K562 (cell line): ENCODE data around the gene HOXB3. TPM values are rescaled to one million over a fixed set of nuclear protein-coding genes. Genes with fewer than 3 reads are reported as not detected.

Experiments used
- ARID1B ChIP-seq: fragments of 450-650 bp; IDR thresholded peaks from 2 replicates; pipeline ENCODE4 v1.6.1; 2016; ENCODE audit warnings: antibody characterized with exemption, mild to moderate bottlenecking, inconsistent platforms
- CHD2 ChIP-seq: IDR thresholded peaks from 2 replicates; pipeline ENCODE4 v1.6.1; 2011; ENCODE audit warnings: low read depth, low read length
- COPS2 ChIP-seq: fragments of 450-650 bp; conservative IDR thresholded peaks from 2 replicates; pipeline ENCODE4 v1.6.1; 2016; ENCODE audit warnings: mild to moderate bottlenecking, moderate library complexity
- NEUROD1 ChIP-seq: fragments of 150-350 bp; IDR thresholded peaks from 2 replicates; pipeline ENCODE4 v1.6.1; 2014; ENCODE audit warnings: borderline replicate concordance, low read length, low read depth; ENCODE audit not compliant: partially characterized antibody
- NFIC ChIP-seq: fragments of 450-650 bp; IDR thresholded peaks from 2 replicates; pipeline ENCODE4 v1.6.1; 2017; ENCODE audit warnings: mild to moderate bottlenecking, inconsistent platforms
- NFRKB ChIP-seq: fragments of 450-650 bp; IDR thresholded peaks from 2 replicates; pipeline ENCODE4 v1.6.1; 2016; ENCODE audit warnings: low read depth
- NR2C2 ChIP-seq, 2 experiments: fragments of 200-800 bp in 1 of 2; sonication (Bioruptor generic) in 1 of 2; sonication (generic) in 1 of 2; formaldehyde crosslinking in 1 of 2; IDR thresholded peaks; 2 replicates each; pipeline versions ENCODE4 v1.6.1 to v1.8.0; 2016 to 2022; ENCODE audit warnings: mild to moderate bottlenecking in 1 of 2, missing compliant biosample characterization in 1 of 2, missing genetic modification characterization in 1 of 2, missing genetic modification reagents in 1 of 2
- NUFIP1 ChIP-seq: fragments of 450-650 bp; IDR thresholded peaks from 2 replicates; pipeline ENCODE4 v1.6.1; 2018; ENCODE audit not compliant: partially characterized antibody
- PHF20 ChIP-seq: fragments of 450-650 bp; IDR thresholded peaks from 2 replicates; pipeline ENCODE4 v1.6.1; 2018; ENCODE audit not compliant: partially characterized antibody
- RBM15 ChIP-seq: fragments of 200-400 bp; formaldehyde crosslinking; IDR thresholded peaks from 2 replicates; pipeline ENCODE4 v1.6.1; 2018; ENCODE audit warnings: mild to moderate bottlenecking, low read length, moderate library complexity; ENCODE audit not compliant: insufficient read depth
- RNF2 ChIP-seq: sonication (generic); IDR thresholded peaks from 2 replicates; pipeline ENCODE4 v1.6.1; 2016
- SMARCB1 ChIP-seq: IDR thresholded peaks from 2 replicates; pipeline ENCODE4 v1.6.1; 2011; ENCODE audit warnings: improper control_type of control experiment, low read depth; ENCODE audit not compliant: insufficient read length
- TCF7L2 ChIP-seq: fragments of 150-350 bp; IDR thresholded peaks from 2 replicates; pipeline ENCODE4 v1.6.1; 2016; ENCODE audit warnings: low read depth, mild to moderate bottlenecking, low read length, moderate library complexity
- ZNF175 ChIP-seq: fragments of 200-800 bp; sonication (Bioruptor generic); IDR thresholded peaks from 2 replicates; pipeline ENCODE4 v1.6.1; 2016; ENCODE audit warnings: low read depth, mild to moderate bottlenecking, missing genetic modification characterization, missing compliant biosample characterization
- ZNF77 ChIP-seq: fragments of 250-450 bp; sonication (Bioruptor Pico); IDR thresholded peaks from 2 replicates; pipeline ENCODE4 v1.5.0; 2020
- polyA plus RNA-seq, 8 experiments: library from polyadenylated mRNA; depleted of rRNA in 4 of 8; stranded (reverse) in 5 of 8; unstranded in 3 of 8; fragments of >200 nt; fragmentation: Nextera tagmentation in 2 of 8; fragmentation: Illumina TruSeq in 1 of 8; extraction: Ambion mirVana in 2 of 8; extraction: Trizol in 1 of 8; gene quantifications; 2 replicates each; pipeline versions ENCODE4 v1.2.1 to v1.2.3, GENCODE V29; 2011 to 2014; ENCODE audit warnings: inconsistent platforms in 1 of 8, missing spikeins in 1 of 8
- total RNA-seq, 7 experiments: library from RNA; depleted of rRNA in 6 of 7; stranded (reverse); fragments of >200 nt in 6 of 7; fragmentation: Illumina TruSeq in 2 of 7; extraction: Trizol in 2 of 7; gene quantifications; 2 replicates each; pipeline versions ENCODE4 v1.2.1 to v1.2.3, GENCODE V29; 2011 to 2021; ENCODE audit warnings: low replicate concordance in 1 of 7
- TF ChIP-seq, protein P1 (sequence below): fragments of 200-600 bp; sonication (generic); IDR thresholded peaks from one replicate; pipeline ENCODE4 v1.6.1; 2012; ENCODE audit warnings: mild to moderate bottlenecking, low read depth, low read length, inconsistent platforms
- TF ChIP-seq, protein P2 (sequence below): fragments of 250-450 bp; sonication (Bioruptor Pico); IDR thresholded peaks from 2 replicates; pipeline ENCODE4 v1.8.0; 2022; ENCODE audit warnings: moderate library complexity, mild to moderate bottlenecking, inconsistent platforms

HOXB3 gene
- total and polyA plus RNA-seq, 9 of the 15 experiments (the other 6 are each of a cell fraction or from before 2014, with no cell fraction given), result 2.4 to 41.3 (median 20.2) TPM

DNA sequence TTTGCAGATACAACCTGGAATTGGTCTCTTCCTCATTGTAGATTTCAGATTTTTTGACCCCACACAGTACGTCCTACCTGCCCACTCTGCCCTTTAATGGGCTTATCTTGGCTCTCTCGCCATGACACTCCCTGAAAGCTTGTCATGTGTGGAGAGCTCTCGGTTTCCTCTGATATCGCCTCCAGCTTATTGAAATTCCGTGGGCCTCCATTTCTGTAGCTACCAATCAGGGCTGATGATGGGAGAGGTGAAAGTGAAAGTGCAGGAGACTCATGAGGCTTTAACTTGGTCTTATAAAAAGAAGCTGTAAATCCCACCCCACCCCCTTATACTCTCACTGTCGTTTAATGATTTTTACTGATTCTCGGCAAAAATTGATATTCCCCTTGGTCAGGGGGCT lies 76.9 kb downstream of the HOXB3 start (continued):
- TF ChIP-seq, protein P1, sequence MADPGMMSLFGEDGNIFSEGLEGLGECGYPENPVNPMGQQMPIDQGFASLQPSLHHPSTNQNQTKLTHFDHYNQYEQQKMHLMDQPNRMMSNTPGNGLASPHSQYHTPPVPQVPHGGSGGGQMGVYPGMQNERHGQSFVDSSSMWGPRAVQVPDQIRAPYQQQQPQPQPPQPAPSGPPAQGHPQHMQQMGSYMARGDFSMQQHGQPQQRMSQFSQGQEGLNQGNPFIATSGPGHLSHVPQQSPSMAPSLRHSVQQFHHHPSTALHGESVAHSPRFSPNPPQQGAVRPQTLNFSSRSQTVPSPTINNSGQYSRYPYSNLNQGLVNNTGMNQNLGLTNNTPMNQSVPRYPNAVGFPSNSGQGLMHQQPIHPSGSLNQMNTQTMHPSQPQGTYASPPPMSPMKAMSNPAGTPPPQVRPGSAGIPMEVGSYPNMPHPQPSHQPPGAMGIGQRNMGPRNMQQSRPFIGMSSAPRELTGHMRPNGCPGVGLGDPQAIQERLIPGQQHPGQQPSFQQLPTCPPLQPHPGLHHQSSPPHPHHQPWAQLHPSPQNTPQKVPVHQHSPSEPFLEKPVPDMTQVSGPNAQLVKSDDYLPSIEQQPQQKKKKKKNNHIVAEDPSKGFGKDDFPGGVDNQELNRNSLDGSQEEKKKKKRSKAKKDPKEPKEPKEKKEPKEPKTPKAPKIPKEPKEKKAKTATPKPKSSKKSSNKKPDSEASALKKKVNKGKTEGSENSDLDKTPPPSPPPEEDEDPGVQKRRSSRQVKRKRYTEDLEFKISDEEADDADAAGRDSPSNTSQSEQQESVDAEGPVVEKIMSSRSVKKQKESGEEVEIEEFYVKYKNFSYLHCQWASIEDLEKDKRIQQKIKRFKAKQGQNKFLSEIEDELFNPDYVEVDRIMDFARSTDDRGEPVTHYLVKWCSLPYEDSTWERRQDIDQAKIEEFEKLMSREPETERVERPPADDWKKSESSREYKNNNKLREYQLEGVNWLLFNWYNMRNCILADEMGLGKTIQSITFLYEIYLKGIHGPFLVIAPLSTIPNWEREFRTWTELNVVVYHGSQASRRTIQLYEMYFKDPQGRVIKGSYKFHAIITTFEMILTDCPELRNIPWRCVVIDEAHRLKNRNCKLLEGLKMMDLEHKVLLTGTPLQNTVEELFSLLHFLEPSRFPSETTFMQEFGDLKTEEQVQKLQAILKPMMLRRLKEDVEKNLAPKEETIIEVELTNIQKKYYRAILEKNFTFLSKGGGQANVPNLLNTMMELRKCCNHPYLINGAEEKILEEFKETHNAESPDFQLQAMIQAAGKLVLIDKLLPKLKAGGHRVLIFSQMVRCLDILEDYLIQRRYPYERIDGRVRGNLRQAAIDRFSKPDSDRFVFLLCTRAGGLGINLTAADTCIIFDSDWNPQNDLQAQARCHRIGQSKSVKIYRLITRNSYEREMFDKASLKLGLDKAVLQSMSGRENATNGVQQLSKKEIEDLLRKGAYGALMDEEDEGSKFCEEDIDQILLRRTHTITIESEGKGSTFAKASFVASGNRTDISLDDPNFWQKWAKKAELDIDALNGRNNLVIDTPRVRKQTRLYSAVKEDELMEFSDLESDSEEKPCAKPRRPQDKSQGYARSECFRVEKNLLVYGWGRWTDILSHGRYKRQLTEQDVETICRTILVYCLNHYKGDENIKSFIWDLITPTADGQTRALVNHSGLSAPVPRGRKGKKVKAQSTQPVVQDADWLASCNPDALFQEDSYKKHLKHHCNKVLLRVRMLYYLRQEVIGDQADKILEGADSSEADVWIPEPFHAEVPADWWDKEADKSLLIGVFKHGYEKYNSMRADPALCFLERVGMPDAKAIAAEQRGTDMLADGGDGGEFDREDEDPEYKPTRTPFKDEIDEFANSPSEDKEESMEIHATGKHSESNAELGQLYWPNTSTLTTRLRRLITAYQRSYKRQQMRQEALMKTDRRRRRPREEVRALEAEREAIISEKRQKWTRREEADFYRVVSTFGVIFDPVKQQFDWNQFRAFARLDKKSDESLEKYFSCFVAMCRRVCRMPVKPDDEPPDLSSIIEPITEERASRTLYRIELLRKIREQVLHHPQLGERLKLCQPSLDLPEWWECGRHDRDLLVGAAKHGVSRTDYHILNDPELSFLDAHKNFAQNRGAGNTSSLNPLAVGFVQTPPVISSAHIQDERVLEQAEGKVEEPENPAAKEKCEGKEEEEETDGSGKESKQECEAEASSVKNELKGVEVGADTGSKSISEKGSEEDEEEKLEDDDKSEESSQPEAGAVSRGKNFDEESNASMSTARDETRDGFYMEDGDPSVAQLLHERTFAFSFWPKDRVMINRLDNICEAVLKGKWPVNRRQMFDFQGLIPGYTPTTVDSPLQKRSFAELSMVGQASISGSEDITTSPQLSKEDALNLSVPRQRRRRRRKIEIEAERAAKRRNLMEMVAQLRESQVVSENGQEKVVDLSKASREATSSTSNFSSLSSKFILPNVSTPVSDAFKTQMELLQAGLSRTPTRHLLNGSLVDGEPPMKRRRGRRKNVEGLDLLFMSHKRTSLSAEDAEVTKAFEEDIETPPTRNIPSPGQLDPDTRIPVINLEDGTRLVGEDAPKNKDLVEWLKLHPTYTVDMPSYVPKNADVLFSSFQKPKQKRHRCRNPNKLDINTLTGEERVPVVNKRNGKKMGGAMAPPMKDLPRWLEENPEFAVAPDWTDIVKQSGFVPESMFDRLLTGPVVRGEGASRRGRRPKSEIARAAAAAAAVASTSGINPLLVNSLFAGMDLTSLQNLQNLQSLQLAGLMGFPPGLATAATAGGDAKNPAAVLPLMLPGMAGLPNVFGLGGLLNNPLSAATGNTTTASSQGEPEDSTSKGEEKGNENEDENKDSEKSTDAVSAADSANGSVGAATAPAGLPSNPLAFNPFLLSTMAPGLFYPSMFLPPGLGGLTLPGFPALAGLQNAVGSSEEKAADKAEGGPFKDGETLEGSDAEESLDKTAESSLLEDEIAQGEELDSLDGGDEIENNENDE, result no peak
- no peak for TF ChIP-seq COPS2
- no peak for TF ChIP-seq TCF7L2
- TF ChIP-seq CHD2, result no peak
- TF ChIP-seq ZNF175, result no peak
- TF ChIP-seq RBM15, result no peak
- TF ChIP-seq NFRKB, result no peak
- no peak for TF ChIP-seq ZNF77
- no peak for TF ChIP-seq PHF20
- TF ChIP-seq NR2C2 (CRISPR knock-in tag; IDR thresholded peaks at IDR 0.05), result no peak
- TF ChIP-seq NR2C2 (tag; IDR thresholded peaks at IDR 0.05), result peak; percentile 49; the same call in 1 of the 2 replicates
- TF ChIP-seq ARID1B, result peak; percentile 24; the same call in 1 of the 2 replicates
- 0 out of 2 replicates have a peak, but pooled peaks have one; percentile 4 for TF ChIP-seq RNF2
- TF ChIP-seq, protein P2, sequence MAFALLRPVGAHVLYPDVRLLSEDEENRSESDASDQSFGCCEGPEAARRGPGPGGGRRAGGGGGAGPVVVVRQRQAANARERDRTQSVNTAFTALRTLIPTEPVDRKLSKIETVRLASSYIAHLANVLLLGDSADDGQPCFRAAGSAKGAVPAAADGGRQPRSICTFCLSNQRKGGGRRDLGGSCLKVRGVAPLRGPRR (CRISPR knock-in tag), result no peak
- no peak for TF ChIP-seq NUFIP1
- no peak for TF ChIP-seq SMARCB1
- no peak for TF ChIP-seq NEUROD1
- no peak for TF ChIP-seq NFIC
